Measurements from ENCODE around the gene RRAD. TPM values are rescaled to one million over a fixed set of nuclear protein-coding genes. Genes with fewer than 3 reads are reported as not detected.

The RRAD gene
- total and polyA plus RNA-seq, 2 of the 4 experiments (the other 2 are of a cell fraction), result 1.3 to 2.1 TPM

DNA sequence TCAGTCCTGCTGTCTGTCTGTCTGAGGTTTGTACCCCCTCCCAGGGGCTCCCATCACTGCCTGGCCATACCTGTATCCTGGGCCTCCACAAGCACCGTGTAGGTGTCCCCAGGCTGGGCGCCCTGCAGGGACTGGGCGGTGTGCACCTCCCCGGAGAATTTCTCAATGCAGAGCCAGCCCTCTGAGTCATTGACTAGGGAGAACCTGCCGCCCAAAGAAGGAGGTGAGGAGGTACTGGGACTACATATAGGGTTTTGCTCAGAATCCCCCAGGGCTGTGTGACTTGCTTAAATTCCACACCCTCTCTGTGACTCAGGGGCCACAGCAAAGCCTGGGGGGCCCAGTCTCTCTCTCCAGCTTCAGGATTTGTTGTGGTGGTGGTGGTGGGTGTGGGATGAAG lies 14.2 kb downstream of the RRAD start:
- no CpG with 5 or more reads among the region's 5 CpGs for WGBS, 2 experiments (ENCODE audit: extremely low coverage in 2 of 2, insufficient read length in 1 of 2)
- Histone ChIP-seq H3K9me1 (ENCODE audit: insufficient read depth, low read length) (peaks cover 3% of the 10 kb centered on the region; the same call in 1 of the 2 replicates), H3K36me3 (ENCODE audit: control insufficient read depth, insufficient read depth, low read length) (no peaks in the 10 kb centered on the region), H3K9me3 (ENCODE audit: control insufficient read depth, insufficient read depth, low read length) (no peaks in the 10 kb centered on the region), H2BK20ac (ENCODE audit: low read depth, low read length) (no peak overlapping the region), H3K14ac (replicated peaks; ENCODE audit: low read depth, low read length) (no peak overlapping the region), H3K4ac (ENCODE audit: low read depth, low read length) (no peak overlapping the region), H2BK120ac (ENCODE audit: low read depth, low read length) (no peak overlapping the region), H3K4me1 (ENCODE audit: control insufficient read depth, insufficient read depth, low read length) (no peaks in the 10 kb centered on the region), H4K8ac (ENCODE audit: low read depth in 2 of 2, low read length in 2 of 2) (no peak overlapping the region), H4K20me1 (ENCODE audit: insufficient read depth, low read length) (no peaks in the 10 kb centered on the region), H3K27me3 (ENCODE audit: control insufficient read depth, insufficient read depth, low read length) (peaks cover 18% of the 10 kb centered on the region), H2AFZ (replicated peaks; ENCODE audit: low read length, poor library complexity) (no peak overlapping the region), H3K27ac (ENCODE audit: insufficient read depth, low read length) (no peak overlapping the region), H2BK5ac (ENCODE audit: low read depth, low read length, poor library complexity, severe bottlenecking) (no peak overlapping the region), H2AK5ac (ENCODE audit: low read depth, low read length) (no peak overlapping the region), H4K91ac (ENCODE audit: insufficient read depth, low read depth, low read length) (no peak overlapping the region), H3K4me2 (ENCODE audit: low read depth, low read length) (no peak overlapping the region), H3K9ac (ENCODE audit: low read depth, low read length) (no peak overlapping the region), H3K4me3 (ENCODE audit: insufficient read depth, low read depth, low read length) (no peak overlapping the region), H3K79me1 (ENCODE audit: low read depth in 1 of 2, low read length in 2 of 2) (no peaks in the 10 kb centered on the region), H2AK9ac (replicated peaks; ENCODE audit: low read depth, low read length, poor library complexity) (no peak overlapping the region), H3K23ac (ENCODE audit: low read depth, low read length) (no peak overlapping the region), H3K18ac (ENCODE audit: low read depth, low read length) (no peak overlapping the region), H3K56ac (ENCODE audit: extremely low read depth, insufficient read depth, low read length) (no peak overlapping the region), H2BK15ac (ENCODE audit: low read depth, low read length) (no peak overlapping the region), H4K5ac (ENCODE audit: low read depth, low read length) (no peak overlapping the region)
- ChIA-PET POLR2A (ENCODE audit: unreplicated experiment) (no interaction called here), CTCF (interaction anchor here (1.8 kb wide), 1 partner anchor 17 kb away, joined by 5 read pairs; no protein-coding TSS in a partner anchor)
- ATAC-seq (ENCODE audit: low read depth), result no peak
- DNase-seq, result no peak
- dilution Hi-C loops (cut with HindIII; ENCODE audit: low sequenced_read_pairs, unreplicated experiment), result no loop called here
- no TSS peak for BruUV-seq (replicated peaks)
- TF ChIP-seq, protein P1, sequence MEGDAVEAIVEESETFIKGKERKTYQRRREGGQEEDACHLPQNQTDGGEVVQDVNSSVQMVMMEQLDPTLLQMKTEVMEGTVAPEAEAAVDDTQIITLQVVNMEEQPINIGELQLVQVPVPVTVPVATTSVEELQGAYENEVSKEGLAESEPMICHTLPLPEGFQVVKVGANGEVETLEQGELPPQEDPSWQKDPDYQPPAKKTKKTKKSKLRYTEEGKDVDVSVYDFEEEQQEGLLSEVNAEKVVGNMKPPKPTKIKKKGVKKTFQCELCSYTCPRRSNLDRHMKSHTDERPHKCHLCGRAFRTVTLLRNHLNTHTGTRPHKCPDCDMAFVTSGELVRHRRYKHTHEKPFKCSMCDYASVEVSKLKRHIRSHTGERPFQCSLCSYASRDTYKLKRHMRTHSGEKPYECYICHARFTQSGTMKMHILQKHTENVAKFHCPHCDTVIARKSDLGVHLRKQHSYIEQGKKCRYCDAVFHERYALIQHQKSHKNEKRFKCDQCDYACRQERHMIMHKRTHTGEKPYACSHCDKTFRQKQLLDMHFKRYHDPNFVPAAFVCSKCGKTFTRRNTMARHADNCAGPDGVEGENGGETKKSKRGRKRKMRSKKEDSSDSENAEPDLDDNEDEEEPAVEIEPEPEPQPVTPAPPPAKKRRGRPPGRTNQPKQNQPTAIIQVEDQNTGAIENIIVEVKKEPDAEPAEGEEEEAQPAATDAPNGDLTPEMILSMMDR (conservative IDR thresholded peaks at IDR 0.05; ENCODE audit: low read depth, low read length), result no peak
- TF ChIP-seq, protein P2, sequence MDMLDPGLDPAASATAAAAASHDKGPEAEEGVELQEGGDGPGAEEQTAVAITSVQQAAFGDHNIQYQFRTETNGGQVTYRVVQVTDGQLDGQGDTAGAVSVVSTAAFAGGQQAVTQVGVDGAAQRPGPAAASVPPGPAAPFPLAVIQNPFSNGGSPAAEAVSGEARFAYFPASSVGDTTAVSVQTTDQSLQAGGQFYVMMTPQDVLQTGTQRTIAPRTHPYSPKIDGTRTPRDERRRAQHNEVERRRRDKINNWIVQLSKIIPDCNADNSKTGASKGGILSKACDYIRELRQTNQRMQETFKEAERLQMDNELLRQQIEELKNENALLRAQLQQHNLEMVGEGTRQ (IDR thresholded peaks at IDR 0.05; ENCODE audit: low read depth, low read length), result no peak
- TF ChIP-seq RAD21 (IDR thresholded peaks at IDR 0.05; ENCODE audit: low read length) (no peak), RCOR1 (IDR thresholded peaks at IDR 0.05; ENCODE audit: insufficient replicate concordance, low read length) (no peak), POLR2A (IDR thresholded peaks at IDR 0.05; ENCODE audit: low read depth, low read length) (no peak), SMC3 (IDR thresholded peaks at IDR 0.05; ENCODE audit: low read depth, low read length) (no peak), BHLHE40 (IDR thresholded peaks at IDR 0.05; ENCODE audit: low read depth, low read length) (no peak)
- in situ Hi-C loops (cut with MboI; ENCODE audit: low sequenced_read_pairs), result no loop called here
- intact Hi-C loops (cut with micrococcal nuclease), result no loop called here

All from IMR-90 (cell line).